ENCODE data around the gene PDE1C.
"Not testable (repeated sequence)": the region's sequence is repeated elsewhere in the genome, so short reads cannot be mapped to it uniquely, and the experiment has no call there.

Gene PDE1C

DNA sequence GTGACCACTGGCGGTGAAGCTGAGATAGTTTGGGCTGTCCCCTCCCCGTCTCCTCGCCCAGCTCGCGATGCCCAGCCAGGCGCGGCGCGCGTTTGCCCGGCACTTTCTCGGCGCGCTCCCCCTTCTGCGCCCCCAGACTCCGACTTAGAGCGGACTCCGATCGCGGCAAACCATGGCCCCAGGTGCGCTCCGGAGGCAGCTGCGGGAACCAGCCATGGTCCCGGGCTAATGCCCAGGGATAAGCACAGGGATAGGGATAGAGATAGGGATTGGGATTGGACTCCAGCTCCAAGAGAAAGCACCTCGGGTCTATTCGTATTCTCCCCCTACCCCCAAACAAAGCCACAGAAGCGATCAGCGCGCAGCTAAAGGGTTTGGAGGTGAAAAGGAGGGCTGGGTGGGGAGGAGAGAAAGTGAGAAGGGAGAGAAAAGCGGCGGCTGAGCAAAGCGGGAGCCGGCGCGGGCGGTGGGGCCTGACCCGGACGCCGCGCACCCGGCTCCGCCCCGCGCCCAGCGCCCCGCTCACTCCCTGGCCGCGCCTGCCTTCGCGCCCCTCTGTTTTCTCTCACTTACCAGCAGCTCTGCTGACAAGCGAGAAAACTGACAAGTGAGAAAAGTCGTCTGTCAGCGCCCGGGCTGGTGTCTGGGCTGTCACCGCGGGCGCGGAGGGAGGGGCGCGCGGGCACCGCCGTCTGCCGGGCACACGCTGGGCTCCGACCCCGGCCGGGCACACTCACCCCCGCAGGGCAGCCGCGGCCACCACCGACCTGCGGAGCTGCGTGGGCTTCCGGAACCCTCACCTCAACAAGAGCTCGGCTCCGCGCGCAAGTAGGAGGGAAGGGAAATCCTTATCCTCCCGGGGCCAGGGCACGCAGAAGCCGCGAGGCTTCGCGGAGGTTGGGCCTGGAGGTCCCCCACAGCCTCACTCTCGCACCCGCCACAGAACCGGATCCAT is at the start of gene PDE1C:
Gene PDE1C (minus strand): TSS at position 2 of the 955 bp plus-strand sequence.
- no peak for DNase-seq (ENCODE audit: low read depth)

DNA sequence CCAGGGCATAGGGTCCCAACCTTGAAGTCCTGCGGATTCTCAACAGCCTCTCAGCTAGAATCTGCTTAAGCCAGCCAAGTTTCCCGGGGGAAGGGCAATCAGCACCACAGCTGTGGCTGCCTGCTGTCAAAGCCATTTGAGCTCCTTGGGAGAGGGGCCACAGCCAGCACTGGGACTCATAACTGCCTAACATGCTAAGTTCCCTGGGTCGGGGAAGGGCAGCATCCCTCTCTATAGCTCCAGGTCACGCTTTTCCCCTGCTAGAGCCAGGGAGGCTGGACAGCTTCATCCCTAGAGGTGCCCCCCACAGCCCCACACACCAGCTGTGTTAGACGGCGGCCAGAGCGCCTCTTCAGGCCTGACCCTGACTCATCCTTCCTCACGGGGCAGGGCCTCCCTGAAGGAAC is 49.6 kb upstream of the PDE1C start:
- DNase-seq (ENCODE audit: low read depth): no peak

DNA sequence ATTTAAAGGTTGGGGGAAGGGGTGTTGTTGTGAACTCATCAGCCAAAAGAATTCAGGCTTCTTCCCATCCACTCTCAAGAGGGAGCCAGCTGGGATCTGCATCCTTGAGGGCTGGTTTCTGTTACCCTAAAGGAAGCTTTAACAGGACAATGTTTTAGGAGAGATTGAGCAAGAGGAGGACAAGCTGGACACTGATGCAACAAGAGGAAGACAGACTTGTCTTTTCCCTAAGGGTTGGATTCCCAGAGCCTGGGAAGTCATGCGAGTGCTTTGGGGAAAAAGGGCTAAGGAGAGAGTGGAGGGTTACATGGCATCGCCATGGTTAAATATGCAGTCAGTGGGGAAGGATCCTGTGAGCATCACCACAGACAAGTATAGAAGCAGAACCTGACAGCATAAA is 47.6 kb upstream of the PDE1C start:
- DNase-seq (ENCODE audit: low read depth): no peak

DNA sequence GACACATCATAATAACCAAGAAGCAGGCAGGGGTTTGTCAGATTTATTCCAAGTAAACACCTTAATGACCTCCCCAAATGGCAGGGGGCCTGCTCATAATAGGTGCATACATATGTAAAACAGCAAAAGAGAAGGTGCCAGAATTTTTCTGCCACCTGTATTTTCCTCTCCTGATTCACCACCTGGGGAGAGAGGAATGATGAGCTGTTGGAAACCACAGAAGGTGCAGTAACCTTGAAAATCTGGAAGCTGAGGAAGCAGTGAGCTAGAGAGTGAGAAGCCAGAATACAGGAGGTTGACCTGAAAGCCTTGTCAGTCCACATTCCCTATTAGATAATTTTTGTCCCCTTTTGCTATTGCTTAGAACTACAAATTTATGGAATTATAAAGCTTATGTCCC is 46.2 kb upstream of the PDE1C start:
- no peak for DNase-seq (ENCODE audit: low read depth)

DNA sequence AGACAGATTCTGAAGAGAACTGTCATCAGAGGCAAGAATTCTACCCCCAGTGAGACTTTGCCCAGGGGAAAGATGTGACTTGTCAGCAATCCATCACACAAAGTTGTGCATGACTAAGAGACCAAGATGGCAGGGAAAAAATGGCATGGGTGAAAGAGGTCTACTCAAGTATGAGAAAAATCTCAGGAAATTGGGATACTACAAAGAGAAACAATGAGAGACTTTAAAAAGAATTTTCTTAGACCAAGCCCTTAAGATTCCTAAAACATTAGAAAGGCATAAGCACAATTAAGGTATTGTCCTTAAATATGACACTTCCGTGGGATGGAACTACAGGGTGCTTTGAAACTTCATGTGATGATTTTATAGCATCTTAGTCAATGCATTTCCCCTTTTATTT is 45.6 kb upstream of the PDE1C start:
- DNase-seq (ENCODE audit: low read depth): no peak

DNA sequence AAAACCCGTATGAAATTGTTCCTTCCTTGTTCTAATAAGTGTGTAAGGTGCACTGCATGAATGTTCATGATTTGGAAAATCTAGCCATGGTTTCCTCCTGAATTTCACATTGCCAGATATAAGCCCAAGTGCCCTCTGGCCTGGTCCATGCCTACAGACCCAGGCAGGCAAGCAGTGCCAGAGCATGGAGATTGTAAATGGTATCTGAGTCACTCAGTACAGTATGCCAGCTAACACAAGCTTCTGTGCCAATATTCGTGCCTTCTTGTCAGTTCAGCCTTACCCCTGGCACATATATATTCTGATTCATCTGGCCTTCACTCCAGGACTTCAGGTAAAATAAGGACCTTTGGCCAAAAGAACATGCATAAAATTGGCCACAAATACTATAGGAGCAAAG is 38.4 kb upstream of the PDE1C start:
- no peak for DNase-seq (ENCODE audit: low read depth)

DNA sequence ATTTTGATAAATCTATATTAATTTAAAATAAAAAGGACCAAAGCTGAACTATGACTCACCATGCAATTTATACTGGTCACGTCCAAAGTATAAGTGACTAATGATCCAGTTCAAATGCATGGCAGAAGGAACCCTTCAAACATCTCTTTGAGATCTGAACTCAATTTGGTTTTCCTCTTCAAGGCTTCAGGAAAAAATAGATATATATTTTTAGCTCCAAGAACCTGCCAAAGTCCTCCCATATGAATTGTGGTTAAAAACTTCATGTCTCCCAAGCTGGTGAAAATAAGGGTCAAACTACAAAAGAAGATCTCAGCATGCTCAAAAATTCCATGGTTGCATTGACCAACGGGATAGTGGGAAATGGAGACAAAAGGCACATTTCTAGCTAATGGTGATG is 34.6 kb upstream of the PDE1C start:
- no peak for DNase-seq (ENCODE audit: low read depth)

DNA sequence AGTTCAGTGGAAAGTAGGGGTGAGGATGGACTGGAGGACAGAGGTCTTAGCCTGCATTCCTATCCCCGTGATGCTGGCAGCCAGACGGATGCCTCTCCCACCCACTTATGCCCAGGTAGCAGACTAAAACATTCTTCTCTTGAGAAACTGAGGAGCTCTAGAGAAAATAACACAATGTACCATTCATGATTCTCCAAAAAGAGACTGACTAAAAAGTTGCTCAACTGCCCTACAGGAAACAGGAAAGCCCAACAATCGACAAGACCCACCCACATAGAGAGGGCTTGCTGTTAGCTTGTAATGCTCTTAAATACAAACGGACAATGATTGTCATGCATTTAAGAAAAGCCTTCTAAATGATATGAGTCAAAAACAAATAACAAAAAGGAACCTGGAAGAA is 33.2 kb upstream of the PDE1C start:
- DNase-seq (ENCODE audit: low read depth): no peak

DNA sequence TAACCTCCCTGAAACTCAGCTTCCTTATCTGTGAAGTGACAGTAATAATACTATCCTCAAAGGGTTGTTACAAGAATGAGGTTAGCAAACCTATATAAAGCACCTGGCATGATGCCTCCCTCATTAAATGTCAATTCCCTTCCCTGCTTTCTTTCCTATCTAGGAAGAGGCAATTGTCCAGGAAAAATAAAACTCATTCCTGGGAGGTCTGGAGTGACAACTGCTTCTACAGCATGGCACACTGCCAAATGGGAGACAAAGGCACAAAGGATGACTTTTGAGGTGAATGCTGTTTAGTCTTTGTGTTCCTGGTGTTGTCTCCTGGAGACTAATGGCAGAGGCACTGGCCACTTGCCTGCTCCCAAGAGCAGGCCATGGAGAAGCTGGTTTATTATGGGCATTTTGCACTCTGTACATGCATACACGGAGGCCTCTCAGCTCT is 32.2 kb upstream of the PDE1C start:
- no peak for DNase-seq (ENCODE audit: low read depth)

DNA sequence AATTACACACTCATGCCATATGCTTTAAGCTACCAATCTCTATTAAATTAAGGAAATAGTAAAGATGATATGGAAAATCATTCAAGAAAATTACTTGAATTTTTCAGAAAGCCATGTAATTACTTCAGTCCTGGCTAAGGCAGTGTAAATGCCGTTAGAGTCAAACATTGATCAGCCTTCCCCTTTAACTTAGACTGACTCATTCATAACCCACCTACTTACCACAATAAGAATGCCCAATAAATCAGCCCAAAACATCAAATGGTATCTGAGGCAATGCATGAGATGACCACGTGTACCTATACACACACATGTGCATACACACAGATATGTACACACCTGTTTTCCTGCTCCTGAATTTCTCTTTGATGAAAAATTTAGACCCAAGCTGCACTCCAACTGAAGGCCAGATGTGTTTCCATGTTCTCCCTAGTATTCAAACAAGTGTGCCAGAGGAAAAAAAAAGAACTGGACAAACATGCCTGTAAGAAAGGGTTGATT is 30.2 kb upstream of the PDE1C start:
- DNase-seq (ENCODE audit: low read depth): no peak

DNA sequence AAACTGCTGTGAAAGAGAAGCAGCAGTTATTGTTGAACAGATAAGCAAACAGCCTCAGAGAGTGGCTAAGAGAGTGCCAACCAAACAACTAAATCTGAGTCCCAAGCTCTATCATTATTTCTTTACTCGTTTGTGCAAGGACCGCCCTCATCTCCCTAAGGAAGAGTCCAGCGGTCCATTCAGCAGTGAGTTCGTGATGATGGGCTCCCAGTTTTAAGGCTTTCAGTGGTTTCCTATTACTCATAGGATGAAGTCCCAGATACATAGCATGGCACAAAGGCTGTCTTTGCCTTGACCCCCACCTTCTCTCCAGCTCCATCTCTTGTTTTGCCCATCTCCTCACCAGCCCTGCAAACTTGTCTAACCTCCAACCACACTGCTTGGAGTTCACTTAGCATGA is 24.3 kb upstream of the PDE1C start:
- no peak for DNase-seq (ENCODE audit: low read depth)

DNA sequence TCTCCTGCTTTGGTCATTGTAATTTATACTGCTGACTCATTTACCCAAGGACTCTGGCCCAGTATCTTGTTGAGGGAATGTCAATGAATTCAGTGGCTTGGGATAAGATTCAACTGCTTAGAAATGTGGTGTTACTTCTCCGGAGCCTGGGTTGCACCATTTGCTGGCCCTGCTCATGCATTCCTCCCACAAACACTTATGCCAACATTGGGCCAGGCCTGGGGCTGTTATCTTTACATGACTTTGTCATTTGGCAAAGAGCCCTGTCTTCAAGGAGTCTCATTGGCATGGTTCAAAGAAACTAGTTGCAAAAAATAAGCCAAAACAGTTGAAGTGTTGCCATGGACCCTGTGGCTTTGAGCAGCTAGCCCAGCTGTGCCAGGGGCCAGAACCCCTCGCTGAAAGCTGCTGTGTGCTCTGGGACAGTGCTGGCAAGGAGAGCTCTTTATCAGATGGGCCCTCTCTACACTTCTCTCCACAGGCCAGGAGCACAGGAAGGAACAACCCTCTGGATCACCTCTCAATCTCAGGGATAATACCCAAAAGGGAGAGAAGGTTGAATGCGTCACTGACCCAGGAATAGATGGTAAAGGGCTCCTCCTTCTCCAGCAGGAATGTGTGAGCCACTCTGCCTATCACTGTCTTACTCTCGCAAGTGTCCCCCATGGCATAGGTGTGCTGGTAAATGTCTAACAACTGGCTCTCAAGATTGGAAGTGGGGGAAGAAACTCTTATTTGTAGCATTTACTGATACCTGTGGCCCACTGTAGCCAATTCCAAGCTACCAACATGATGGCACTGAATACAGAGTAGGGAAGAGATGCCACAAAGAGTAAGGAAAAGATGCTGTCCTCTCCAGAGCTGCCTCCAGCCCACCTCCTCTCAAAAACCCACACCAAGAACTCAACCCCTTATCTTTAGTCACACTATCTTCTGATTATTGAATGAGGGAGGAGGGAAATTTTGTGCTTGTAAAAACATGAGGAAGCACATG is 23.5 kb upstream of the PDE1C start:
- DNase-seq (ENCODE audit: low read depth): no peak

DNA sequence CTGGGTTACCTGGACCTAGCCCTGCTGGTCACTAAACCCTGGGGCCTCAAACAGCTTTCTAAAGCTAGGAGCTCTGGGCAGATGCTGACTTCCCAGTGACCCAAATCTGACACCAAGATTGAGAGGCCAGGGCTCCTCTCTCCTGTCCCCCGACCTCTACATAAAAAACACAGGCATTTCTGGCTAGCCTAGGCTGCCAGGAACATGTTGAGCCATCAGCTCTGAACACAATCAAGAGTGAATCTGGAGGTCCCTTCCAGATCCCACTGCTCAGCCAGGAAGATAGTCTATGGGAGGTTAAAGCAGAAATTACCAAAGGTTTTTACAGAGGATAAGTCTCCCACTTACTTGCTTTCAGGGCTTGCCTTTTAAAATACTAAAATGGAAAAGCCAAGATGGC is 22.1 kb upstream of the PDE1C start:
- no peak for DNase-seq (ENCODE audit: low read depth)

DNA sequence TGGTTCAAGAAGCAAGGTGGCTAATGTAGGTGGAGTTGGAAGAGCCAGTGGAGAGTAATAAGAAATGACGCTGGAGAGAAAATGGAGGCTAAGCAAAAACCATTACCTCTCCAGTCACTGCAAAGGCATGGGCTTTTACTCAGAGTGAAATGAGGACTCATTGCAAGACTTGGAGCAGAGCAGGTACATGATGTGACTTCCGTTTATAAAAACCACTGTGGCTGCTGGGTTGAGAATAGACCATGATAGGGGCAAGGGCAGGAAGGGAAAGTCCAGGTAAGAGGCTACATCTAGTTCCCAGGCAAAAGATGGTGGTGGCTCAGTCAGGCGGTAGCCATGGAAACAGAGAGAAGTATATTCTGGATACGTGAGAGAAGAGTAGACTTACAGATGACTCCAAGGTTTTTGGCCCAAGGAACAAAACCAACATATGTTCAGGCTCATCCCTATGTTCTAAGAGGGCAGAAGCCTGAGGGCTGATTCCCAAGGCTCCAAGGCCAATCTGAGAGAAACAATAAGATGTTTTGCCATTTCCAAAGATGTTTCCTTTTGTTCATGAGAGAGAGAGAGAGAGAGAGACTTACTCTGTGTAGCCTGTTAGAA is 21.5 kb upstream of the PDE1C start:
- no peak for DNase-seq (ENCODE audit: low read depth)

DNA sequence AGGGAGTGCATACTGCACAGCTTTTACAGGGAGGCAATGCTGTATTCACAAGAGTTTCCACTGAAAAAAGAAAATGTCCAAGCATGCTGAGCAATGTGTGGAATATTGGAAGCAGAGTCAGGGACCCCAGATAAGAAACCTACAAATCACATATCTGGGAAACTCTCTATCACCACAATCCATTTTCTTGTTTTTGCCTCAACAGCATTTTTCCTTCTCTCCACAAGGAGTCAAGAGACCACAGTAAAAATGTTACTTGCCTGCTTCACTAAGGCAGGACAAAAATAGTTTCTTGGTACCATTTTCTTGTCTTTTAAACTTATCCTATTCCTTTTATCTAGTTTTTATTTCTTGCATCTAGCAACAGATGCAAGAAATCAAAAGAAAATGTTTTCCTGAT is 19.5 kb upstream of the PDE1C start:
- no peak for DNase-seq (ENCODE audit: low read depth)

DNA sequence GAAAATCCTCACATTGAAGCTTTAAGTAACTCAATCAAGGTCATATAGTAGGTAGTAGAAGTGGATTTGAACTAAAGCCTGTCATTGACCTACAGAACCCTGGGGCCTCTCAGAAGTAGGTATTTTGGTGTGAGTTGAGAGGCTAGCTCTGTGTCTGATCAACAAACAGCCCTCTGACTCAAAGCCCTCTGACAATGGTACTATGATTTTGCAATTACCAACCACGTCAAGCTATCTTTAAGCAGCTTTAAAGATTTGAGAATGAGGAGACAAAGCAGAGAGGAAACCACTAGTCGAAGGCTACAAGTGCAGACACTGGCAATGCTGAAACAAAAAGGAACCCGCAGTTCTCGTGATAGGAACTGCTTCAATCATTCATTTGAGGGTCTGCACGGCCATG is 19.0 kb upstream of the PDE1C start:
- no peak for DNase-seq (ENCODE audit: low read depth)

DNA sequence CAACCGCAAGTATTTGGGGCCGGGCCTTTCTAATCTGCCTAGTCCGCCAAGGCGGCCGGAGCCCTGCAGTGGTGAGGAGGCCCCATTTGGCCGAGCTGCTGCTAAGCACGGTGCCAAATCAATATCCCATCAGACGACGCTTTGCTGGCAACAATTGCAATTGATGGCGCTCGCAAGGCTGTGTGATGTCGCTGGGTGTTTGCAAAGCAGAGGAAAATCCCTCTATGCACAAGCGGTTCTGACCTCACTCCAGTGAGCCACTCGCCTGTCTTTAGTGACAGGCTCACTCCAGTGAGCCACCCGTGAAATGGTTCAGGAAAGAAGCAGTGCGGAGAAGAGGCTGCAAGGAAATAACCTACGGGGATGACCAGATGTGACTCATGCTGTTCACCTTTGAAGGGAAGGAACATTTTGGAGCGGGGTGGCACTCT is 18.3 kb upstream of the PDE1C start:
- DNase-seq (ENCODE audit: low read depth): no peak

DNA sequence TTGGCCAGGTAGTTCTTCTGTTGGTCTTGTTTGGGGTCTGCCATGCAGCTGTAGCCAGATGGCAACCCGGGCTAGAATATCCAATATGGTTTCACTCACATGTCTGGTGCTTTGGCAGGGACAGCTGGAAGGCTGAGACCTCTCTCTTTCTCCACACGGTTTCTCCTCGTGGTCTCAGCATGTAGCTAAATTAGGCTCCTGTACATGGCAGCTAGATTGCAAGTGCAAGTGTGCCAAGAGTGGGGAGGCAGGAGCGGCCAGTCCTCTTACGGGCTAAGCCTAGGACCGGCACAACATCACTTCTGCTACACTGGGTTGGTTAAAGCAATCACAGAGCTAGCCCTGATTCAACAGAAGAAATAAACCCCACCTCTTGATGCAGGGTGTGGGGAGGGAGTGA is 9.3 kb upstream of the PDE1C start:
- no peak for DNase-seq (ENCODE audit: low read depth)

DNA sequence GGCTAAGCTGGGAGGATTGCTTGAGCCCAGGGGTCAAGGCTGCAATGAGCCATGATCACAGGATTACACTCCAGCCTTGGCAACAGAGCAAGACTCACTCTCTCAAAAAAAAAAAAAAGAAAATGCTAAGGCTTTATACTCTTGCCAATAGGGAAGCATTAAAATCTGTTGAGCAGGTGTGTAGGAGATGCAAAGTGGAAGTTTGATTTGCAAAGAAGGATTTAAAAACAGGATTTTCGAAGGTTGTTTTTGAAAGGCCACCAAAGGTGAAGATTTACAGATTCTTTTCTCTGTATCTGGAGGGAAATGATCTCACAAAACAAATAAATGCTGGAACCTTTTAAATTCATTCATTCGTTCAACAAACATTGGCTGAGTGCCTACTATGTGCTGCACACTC is 8.6 kb upstream of the PDE1C start:
- DNase-seq (ENCODE audit: low read depth): no peak

DNA sequence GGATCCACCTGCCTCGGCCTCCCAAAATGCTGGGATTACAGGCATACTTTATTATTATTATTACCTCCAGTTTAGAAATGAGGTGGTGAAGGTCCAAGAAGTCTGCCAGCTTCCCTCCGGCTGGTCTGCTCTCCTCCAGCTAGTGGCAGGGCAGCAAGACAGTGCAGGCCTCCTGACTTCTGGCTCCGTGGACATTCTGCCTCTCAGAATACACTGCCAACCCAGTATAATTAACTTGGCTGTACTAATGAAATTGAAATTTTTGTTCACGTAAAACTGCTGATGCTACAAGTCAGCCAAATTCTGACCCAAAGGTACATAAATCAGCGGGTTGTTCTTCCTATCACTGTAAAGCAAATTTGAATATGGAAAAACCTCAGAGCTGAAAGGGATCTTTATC is 7.6 kb upstream of the PDE1C start:
- DNase-seq (ENCODE audit: low read depth): no peak

DNA sequence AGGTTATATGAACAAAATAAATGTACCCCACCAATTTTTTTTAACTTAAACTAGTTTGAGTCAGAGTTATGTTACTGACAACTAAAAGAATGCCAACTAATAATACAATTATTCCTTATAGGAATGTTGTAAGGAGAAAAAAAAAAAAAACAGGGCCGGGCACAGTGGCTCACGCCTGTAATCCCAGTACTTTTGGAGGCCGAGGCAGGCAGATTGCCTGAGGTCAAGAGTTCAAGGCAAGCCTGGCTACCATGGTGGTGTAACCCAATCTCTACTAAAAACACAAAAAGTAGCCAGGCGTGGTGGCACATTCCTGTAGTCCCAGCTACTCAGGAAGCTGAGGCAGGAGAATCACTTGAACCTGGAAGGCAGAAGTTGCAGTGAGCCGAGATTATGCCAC is 6.6 kb upstream of the PDE1C start:
- not testable (repeated sequence) for DNase-seq (ENCODE audit: low read depth)

DNA sequence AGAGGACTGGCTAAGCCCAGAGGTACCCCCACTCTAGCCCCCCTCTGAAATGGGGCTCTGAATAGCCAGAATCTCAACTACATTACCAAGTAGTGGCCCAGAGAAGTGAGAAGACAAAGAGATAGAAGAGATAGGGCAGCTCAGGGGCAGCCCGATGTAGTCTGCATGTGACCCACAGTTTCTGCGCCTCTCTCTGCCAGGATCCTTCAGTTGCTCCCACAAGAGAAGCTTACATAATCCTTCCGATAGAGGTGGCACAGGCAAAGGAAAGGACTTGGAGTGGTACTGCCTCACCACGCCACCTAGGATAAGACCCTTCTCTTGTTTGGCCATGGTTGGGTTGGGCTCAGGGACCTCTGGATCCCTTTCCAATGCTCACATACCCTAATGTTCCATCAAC is 5.4 kb upstream of the PDE1C start:
- no peak for DNase-seq (ENCODE audit: low read depth)

Data from activated T-cell treated with anti-CD3 and anti-CD28 coated beads for 1 hour (primary cell).